ENCODE measurements around the gene COG7.

COG7 gene

GRCh38 chr16:23388786-23389185, 64.2 kb downstream of the COG7 start:
- H3K27me3 ChIP-seq (replicated peaks; ENCODE audit: insufficient read depth, low read length) = no peaks in the 10 kb centered on the region
- no peaks in the 10 kb centered on the region for H3F3A ChIP-seq (ENCODE audit: insufficient read depth, low read length)
- H3K4me3 ChIP-seq (ENCODE audit: low read length) = no peak overlapping the region
- H3K9me3 ChIP-seq (replicated peaks; ENCODE audit: insufficient read depth, low read length) = no peaks in the 10 kb centered on the region
- no peaks in the 10 kb centered on the region for H3K36me3 ChIP-seq (replicated peaks; ENCODE audit: insufficient read depth, low read length)
- no peak for DNase-seq
- no peak overlapping the region for H3K4me2 ChIP-seq (ENCODE audit: low read depth, low read length)
- H3K9me2 ChIP-seq (replicated peaks; ENCODE audit: insufficient read depth, low read length) = no peaks in the 10 kb centered on the region
- no peaks in the 10 kb centered on the region for H3K4me1 ChIP-seq (ENCODE audit: low read length)
- H3K9ac ChIP-seq (ENCODE audit: low read length) = no peak overlapping the region
- no peak overlapping the region for H2AFZ ChIP-seq (ENCODE audit: low read length)
- TF ChIP-seq CTCF (IDR thresholded peaks at IDR 0.05; ENCODE audit: low read length) = no peak
- TF ChIP-seq EZH2 (optimal IDR thresholded peaks at IDR 0.05; ENCODE audit: low read depth, low read length) = no peak
- TF ChIP-seq EZH2phosphoT487 (IDR thresholded peaks at IDR 0.05; ENCODE audit: low read length) = no peak
- no peak overlapping the region for H3K27ac ChIP-seq (ENCODE audit: low read length)
- H3K79me2 ChIP-seq (ENCODE audit: low read length) = no peaks in the 10 kb centered on the region
- H4K20me1 ChIP-seq (ENCODE audit: insufficient read depth, low read length) = no peaks in the 10 kb centered on the region

DNA sequence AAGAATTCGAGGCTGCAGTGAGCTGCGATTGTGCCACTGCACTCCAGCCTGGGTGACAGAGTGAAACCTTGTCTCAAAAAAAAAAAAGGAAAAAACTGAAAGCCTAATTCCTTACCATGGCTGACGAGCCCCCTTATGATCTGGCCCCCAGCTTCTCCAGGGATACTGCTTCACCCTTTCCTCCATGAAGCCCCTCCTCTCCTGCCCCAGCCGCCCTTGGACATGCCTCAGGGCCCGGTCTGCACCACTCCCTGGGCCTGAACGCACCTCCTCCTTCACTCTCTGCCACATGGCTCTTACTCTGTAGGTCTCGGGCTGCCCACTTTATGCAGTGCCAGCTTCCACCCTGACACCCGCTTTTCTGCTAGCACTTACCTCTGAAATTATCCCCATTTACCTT, 65.3 kb downstream of the COG7 start:
- Histone ChIP-seq H3K4me3 (ENCODE audit: low read length) (no peak overlapping the region), H2AFZ (ENCODE audit: low read length) (no peak overlapping the region), H4K20me1 (ENCODE audit: insufficient read depth, low read length) (no peaks in the 10 kb centered on the region), H3K4me1 (ENCODE audit: low read length) (no peaks in the 10 kb centered on the region), H3K9ac (ENCODE audit: low read length) (no peak overlapping the region), H3F3A (ENCODE audit: insufficient read depth, low read length) (no peaks in the 10 kb centered on the region), H3K79me2 (ENCODE audit: low read length) (no peaks in the 10 kb centered on the region), H3K36me3 (replicated peaks; ENCODE audit: insufficient read depth, low read length) (no peaks in the 10 kb centered on the region), H3K9me3 (replicated peaks; ENCODE audit: insufficient read depth, low read length) (no peaks in the 10 kb centered on the region), H3K27ac (ENCODE audit: low read length) (no peak overlapping the region), H3K27me3 (replicated peaks; ENCODE audit: insufficient read depth, low read length) (no peaks in the 10 kb centered on the region), H3K9me2 (replicated peaks; ENCODE audit: insufficient read depth, low read length) (no peaks in the 10 kb centered on the region), H3K4me2 (ENCODE audit: low read depth, low read length) (no peak overlapping the region)
- TF ChIP-seq CTCF (IDR thresholded peaks at IDR 0.05; ENCODE audit: low read length) (no peak), EZH2phosphoT487 (IDR thresholded peaks at IDR 0.05; ENCODE audit: low read length) (no peak), EZH2 (optimal IDR thresholded peaks at IDR 0.05; ENCODE audit: low read depth, low read length) (no peak)
- no peak for DNase-seq

DNA sequence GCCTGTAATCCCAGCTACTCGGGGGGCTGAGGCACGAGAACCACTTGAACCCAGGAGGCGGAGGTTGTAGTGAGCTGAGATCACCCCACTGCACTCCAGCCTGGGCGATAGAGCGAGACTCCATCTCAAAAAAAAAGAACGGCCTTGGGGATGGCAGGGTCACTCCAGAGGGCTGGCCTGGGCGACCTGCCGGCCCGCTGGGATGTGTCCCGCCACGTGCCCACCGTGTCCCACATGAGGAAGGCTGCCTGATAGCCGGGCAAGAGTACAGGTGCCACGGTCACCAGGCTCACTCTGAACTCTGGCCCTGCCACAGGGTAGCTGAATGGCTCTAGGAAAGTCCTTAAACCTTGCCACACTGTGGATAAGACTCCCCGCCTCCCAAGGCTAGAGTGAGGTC, 67.5 kb downstream of the COG7 start:
- no peak overlapping the region for H3K4me2 ChIP-seq (ENCODE audit: low read depth, low read length)
- no peak overlapping the region for H3K27ac ChIP-seq (ENCODE audit: low read length)
- H3K79me2 ChIP-seq (ENCODE audit: low read length) = no peaks in the 10 kb centered on the region
- no peaks in the 10 kb centered on the region for H3K9me2 ChIP-seq (replicated peaks; ENCODE audit: insufficient read depth, low read length)
- no peaks in the 10 kb centered on the region for H3K27me3 ChIP-seq (replicated peaks; ENCODE audit: insufficient read depth, low read length)
- H3K4me1 ChIP-seq (ENCODE audit: low read length) = no peaks in the 10 kb centered on the region
- H3F3A ChIP-seq (ENCODE audit: insufficient read depth, low read length) = no peaks in the 10 kb centered on the region
- H3K9ac ChIP-seq (ENCODE audit: low read length) = no peak overlapping the region
- H2AFZ ChIP-seq (ENCODE audit: low read length) = no peak overlapping the region
- no peaks in the 10 kb centered on the region for H3K36me3 ChIP-seq (replicated peaks; ENCODE audit: insufficient read depth, low read length)
- H3K9me3 ChIP-seq (replicated peaks; ENCODE audit: insufficient read depth, low read length) = no peaks in the 10 kb centered on the region
- TF ChIP-seq EZH2 (optimal IDR thresholded peaks at IDR 0.05; ENCODE audit: low read depth, low read length) (no peak), CTCF (IDR thresholded peaks at IDR 0.05; ENCODE audit: low read length) (no peak), EZH2phosphoT487 (IDR thresholded peaks at IDR 0.05; ENCODE audit: low read length) (no peak)
- DNase-seq = no peak
- no peak overlapping the region for H3K4me3 ChIP-seq (ENCODE audit: low read length)
- H4K20me1 ChIP-seq (ENCODE audit: insufficient read depth, low read length) = no peaks in the 10 kb centered on the region
